HepG2 (cell line): ENCODE data around the gene CHST13. TPM values are rescaled to one million over a fixed set of nuclear protein-coding genes. Genes with fewer than 3 reads are reported as not detected.

Experiments
- ATF4 ChIP-seq, 2 experiments: fragments of 450-650 bp in 1 of 2; sonication (generic) in 1 of 2; formaldehyde crosslinking; IDR thresholded peaks; 2 replicates each; pipeline versions ENCODE4 v1.5.0 to v1.8.0; 2020 to 2022; ENCODE audit warnings: mild to moderate bottlenecking in 1 of 2, missing genetic modification reagents in 1 of 2
- ATF7 ChIP-seq, 2 experiments: fragments of 450-650 bp in 1 of 2; sonication (generic) in 1 of 2; formaldehyde crosslinking in 1 of 2; IDR thresholded peaks; 2 replicates each; pipeline versions ENCODE4 v1.4.0 to v1.6.1; 2016 to 2020; ENCODE audit warnings: antibody characterized with exemption in 1 of 2, mild to moderate bottlenecking in 1 of 2, missing genetic modification reagents in 1 of 2
- DPF2 ChIP-seq: sonication (generic); formaldehyde crosslinking; IDR thresholded peaks from 2 replicates; pipeline ENCODE4 v1.4.0; 2020; ENCODE audit warnings: mild to moderate bottlenecking, low read depth, missing genetic modification reagents, borderline replicate concordance
- ESRRA ChIP-seq: sonication (generic); formaldehyde crosslinking; IDR thresholded peaks from 2 replicates; pipeline ENCODE4 v1.5.1; 2020; ENCODE audit warnings: mild to moderate bottlenecking, low read depth, missing genetic modification reagents
- FOSL2 ChIP-seq: sonication (generic); formaldehyde crosslinking; IDR thresholded peaks from 2 replicates; pipeline ENCODE4 v1.4.0; 2020; ENCODE audit warnings: missing genetic modification reagents
- HNRNPL ChIP-seq: fragments of 200-400 bp; formaldehyde crosslinking; IDR thresholded peaks from 2 replicates; pipeline ENCODE4 v1.6.1; 2017; ENCODE audit warnings: mild to moderate bottlenecking, low read depth, low read length
- JARID2 ChIP-seq: sonication (generic); formaldehyde crosslinking; IDR thresholded peaks from 2 replicates; pipeline ENCODE4 v1.8.1; 2023; ENCODE audit warnings: missing genetic modification reagents, inconsistent platforms; ENCODE audit not compliant: insufficient replicate concordance
- KAT7 ChIP-seq: IDR thresholded peaks from 2 replicates; pipeline ENCODE4 v1.6.1; 2018; ENCODE audit warnings: borderline replicate concordance, missing compliant biosample characterization
- KDM6A ChIP-seq: IDR thresholded peaks from 2 replicates; pipeline ENCODE4 v1.6.1; 2016; ENCODE audit warnings: low read depth
- PPARG ChIP-seq: conservative IDR thresholded peaks from 2 replicates; pipeline ENCODE4 v1.6.1; 2016; ENCODE audit warnings: missing biosample characterization, missing genetic modification reagents
- RBAK ChIP-seq: sonication (generic); formaldehyde crosslinking; IDR thresholded peaks from 2 replicates; pipeline ENCODE4 v1.5.1; 2020; ENCODE audit warnings: mild to moderate bottlenecking, missing genetic modification reagents
- STAG1 ChIP-seq: sonication (generic); formaldehyde crosslinking; IDR thresholded peaks from 2 replicates; pipeline ENCODE4 v1.4.0; 2020; ENCODE audit warnings: missing genetic modification reagents
- TBX2 ChIP-seq: sonication (generic); formaldehyde crosslinking; IDR thresholded peaks from 2 replicates; pipeline ENCODE4 v1.5.0; 2020; ENCODE audit warnings: missing genetic modification reagents, mild to moderate bottlenecking, borderline replicate concordance
- ZFP36L1 ChIP-seq: sonication (generic); formaldehyde crosslinking; IDR thresholded peaks from 2 replicates; pipeline ENCODE4 v1.8.0; 2022; ENCODE audit warnings: mild to moderate bottlenecking, missing genetic modification reagents, moderate library complexity
- ZNF30 ChIP-seq: sonication (generic); formaldehyde crosslinking; IDR thresholded peaks from 2 replicates; pipeline ENCODE4 v1.5.0; 2020; ENCODE audit warnings: mild to moderate bottlenecking, missing genetic modification reagents
- ZNF329 ChIP-seq: sonication (generic); formaldehyde crosslinking; IDR thresholded peaks from 2 replicates; pipeline ENCODE4 v1.9.0; 2021; ENCODE audit warnings: low read depth, mild to moderate bottlenecking, missing genetic modification reagents
- ZNF335 ChIP-seq: sonication (generic); formaldehyde crosslinking; IDR thresholded peaks from 2 replicates; pipeline ENCODE4 v1.4.0; 2020; ENCODE audit warnings: missing genetic modification reagents
- ZNF44 ChIP-seq: sonication (generic); formaldehyde crosslinking; IDR thresholded peaks from 2 replicates; pipeline ENCODE4 v1.5.1; 2020; ENCODE audit warnings: mild to moderate bottlenecking, missing genetic modification reagents
- polyA plus RNA-seq, 8 experiments: library from polyadenylated mRNA; depleted of rRNA in 3 of 8; stranded (reverse) in 7 of 8; unstranded in 1 of 8; fragments of >200 nt; fragmentation: Illumina TruSeq in 4 of 8; extraction: Trizol in 4 of 8; gene quantifications; 2 replicates each; pipeline versions ENCODE4 v1.2.1 to v1.2.3, GENCODE V29; 2011 to 2016; ENCODE audit warnings: low read depth in 4 of 8, missing spikeins in 1 of 8, mixed read lengths in 1 of 8; ENCODE audit not compliant: insufficient read depth in 1 of 8
- total RNA-seq, 5 experiments: library from RNA; depleted of rRNA; stranded (reverse); fragments of >200 nt; fragmentation: Illumina TruSeq; extraction: Trizol; gene quantifications; 2 replicates each; pipeline ENCODE4 v1.2.3, GENCODE V29; 2016; ENCODE audit warnings: low read depth in 1 of 5
- TF ChIP-seq, protein P1 (sequence below): sonication (generic); formaldehyde crosslinking; IDR thresholded peaks from 2 replicates; pipeline ENCODE4 v1.9.0; 2021; ENCODE audit warnings: mild to moderate bottlenecking, missing genetic modification reagents
- TF ChIP-seq, protein P2 (sequence below): sonication (generic); formaldehyde crosslinking; IDR thresholded peaks from 2 replicates; pipeline ENCODE4 v1.5.1; 2020; ENCODE audit warnings: missing genetic modification reagents, mild to moderate bottlenecking, borderline replicate concordance

Gene CHST13
- total and polyA plus RNA-seq, 2 of the 13 experiments (the other 11 are each of a cell fraction or from before 2014, with no cell fraction given) = 32.0 to 43.1 TPM

DNA sequence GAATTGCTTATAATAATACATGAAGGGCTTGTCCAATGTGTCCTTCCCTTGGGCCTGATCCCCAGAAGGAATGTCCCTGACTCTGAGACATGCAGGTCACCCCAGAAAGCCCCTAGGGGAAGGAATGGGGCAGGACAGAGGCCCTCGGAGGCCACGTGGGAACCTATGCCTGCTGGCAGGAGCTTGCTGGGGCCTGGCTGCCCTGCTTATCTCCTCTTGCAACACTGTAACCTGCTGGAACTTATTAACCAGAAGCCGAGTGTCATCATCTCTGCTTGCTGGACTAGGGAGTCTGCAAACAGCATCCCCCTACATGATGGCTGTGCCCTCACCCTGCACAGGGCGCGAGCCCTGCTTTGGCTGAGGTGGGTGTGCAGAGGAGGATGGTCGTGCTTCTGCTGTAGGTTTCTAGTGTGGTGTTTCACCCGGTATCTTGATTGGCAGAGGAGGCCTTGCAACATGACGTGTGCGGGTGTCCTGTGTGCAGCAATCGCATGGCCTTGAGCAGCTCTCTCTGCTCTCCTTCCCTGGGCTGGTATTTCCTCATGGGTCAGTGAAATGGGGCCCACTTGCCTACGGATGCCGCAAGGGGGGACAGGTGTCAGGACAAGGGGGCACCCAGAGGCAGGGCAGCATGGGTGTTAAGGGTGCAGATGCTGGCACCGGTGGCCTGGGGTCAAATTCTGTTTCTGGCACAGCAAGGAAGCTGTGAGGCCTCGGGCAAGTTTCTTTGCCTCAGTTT lies 5.0 kb downstream of the CHST13 start (continued):
- TF ChIP-seq, protein P1, sequence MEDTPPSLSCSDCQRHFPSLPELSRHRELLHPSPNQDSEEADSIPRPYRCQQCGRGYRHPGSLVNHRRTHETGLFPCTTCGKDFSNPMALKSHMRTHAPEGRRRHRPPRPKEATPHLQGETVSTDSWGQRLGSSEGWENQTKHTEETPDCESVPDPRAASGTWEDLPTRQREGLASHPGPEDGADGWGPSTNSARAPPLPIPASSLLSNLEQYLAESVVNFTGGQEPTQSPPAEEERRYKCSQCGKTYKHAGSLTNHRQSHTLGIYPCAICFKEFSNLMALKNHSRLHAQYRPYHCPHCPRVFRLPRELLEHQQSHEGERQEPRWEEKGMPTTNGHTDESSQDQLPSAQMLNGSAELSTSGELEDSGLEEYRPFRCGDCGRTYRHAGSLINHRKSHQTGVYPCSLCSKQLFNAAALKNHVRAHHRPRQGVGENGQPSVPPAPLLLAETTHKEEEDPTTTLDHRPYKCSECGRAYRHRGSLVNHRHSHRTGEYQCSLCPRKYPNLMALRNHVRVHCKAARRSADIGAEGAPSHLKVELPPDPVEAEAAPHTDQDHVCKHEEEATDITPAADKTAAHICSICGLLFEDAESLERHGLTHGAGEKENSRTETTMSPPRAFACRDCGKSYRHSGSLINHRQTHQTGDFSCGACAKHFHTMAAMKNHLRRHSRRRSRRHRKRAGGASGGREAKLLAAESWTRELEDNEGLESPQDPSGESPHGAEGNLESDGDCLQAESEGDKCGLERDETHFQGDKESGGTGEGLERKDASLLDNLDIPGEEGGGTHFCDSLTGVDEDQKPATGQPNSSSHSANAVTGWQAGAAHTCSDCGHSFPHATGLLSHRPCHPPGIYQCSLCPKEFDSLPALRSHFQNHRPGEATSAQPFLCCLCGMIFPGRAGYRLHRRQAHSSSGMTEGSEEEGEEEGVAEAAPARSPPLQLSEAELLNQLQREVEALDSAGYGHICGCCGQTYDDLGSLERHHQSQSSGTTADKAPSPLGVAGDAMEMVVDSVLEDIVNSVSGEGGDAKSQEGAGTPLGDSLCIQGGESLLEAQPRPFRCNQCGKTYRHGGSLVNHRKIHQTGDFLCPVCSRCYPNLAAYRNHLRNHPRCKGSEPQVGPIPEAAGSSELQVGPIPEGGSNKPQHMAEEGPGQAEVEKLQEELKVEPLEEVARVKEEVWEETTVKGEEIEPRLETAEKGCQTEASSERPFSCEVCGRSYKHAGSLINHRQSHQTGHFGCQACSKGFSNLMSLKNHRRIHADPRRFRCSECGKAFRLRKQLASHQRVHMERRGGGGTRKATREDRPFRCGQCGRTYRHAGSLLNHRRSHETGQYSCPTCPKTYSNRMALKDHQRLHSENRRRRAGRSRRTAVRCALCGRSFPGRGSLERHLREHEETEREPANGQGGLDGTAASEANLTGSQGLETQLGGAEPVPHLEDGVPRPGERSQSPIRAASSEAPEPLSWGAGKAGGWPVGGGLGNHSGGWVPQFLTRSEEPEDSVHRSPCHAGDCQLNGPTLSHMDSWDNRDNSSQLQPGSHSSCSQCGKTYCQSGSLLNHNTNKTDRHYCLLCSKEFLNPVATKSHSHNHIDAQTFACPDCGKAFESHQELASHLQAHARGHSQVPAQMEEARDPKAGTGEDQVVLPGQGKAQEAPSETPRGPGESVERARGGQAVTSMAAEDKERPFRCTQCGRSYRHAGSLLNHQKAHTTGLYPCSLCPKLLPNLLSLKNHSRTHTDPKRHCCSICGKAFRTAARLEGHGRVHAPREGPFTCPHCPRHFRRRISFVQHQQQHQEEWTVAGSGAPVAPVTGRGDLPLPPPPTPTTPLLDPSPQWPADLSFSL (CRISPR knock-in tag) = peak; percentile 42; the same call in 1 of the 2 replicates
- TF ChIP-seq ESRRA (CRISPR knock-in tag) (no peak; the same call in 1 of the 2 replicates), ZNF335 (CRISPR knock-in tag) (peak; percentile 69; the same call in 1 of the 2 replicates), ATF4 (CRISPR knock-in tag; IDR thresholded peaks at IDR 0.05) (peak in 1 of 2 experiments; percentile 96; a peak in 2 of 4 replicates), PPARG (CRISPR knock-in tag) (peak; percentile 58; the same call in 1 of the 2 replicates), TBX2 (CRISPR knock-in tag) (peak; percentile 72), ZNF329 (CRISPR knock-in tag) (0 out of 2 replicates have a peak, but pooled peaks have one; percentile 68), JARID2 (CRISPR knock-in tag) (peak; percentile 70), ZNF30 (CRISPR knock-in tag) (no peak), FOSL2 (CRISPR knock-in tag) (peak; percentile 79), RBAK (no peak), KAT7 (CRISPR knock-in tag) (peak; percentile 76; the same call in 1 of the 2 replicates), ZNF44 (CRISPR knock-in tag) (no peak), ATF7 (IDR thresholded peaks at IDR 0.05) (peak; percentile 54), ATF7 (CRISPR knock-in tag; IDR thresholded peaks at IDR 0.05) (peak; percentile 81; the same call in 1 of the 2 replicates), HNRNPL (peak; percentile 80; the same call in 1 of the 2 replicates), KDM6A (CRISPR knock-in tag) (peak; percentile 82), ZFP36L1 (CRISPR knock-in tag) (0 out of 2 replicates have a peak, but pooled peaks have one; percentile 52), STAG1 (CRISPR knock-in tag) (peak; percentile 30; the same call in 1 of the 2 replicates), DPF2 (CRISPR knock-in tag) (peak; percentile 65; the same call in 1 of the 2 replicates)
- TF ChIP-seq, protein P2, sequence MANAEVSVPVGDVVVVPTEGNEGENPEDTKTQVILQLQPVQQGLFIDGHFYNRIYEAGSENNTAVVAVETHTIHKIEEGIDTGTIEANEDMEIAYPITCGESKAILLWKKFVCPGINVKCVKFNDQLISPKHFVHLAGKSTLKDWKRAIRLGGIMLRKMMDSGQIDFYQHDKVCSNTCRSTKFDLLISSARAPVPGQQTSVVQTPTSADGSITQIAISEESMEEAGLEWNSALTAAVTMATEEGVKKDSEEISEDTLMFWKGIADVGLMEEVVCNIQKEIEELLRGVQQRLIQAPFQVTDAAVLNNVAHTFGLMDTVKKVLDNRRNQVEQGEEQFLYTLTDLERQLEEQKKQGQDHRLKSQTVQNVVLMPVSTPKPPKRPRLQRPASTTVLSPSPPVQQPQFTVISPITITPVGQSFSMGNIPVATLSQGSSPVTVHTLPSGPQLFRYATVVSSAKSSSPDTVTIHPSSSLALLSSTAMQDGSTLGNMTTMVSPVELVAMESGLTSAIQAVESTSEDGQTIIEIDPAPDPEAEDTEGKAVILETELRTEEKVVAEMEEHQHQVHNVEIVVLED (CRISPR knock-in tag) = peak; percentile 63; the same call in 1 of the 2 replicates
